Measurements from ENCODE around the gene TFEC. TPM values are rescaled to one million over a fixed set of nuclear protein-coding genes. Genes with fewer than 3 reads are reported as not detected.
"Not testable (repeated sequence)": the region's sequence is repeated elsewhere in the genome, so short reads cannot be mapped to it uniquely, and the experiment has no call there.

Gene TFEC
- total RNA-seq, 2 experiments from 2014 or later: 0.14 to 0.16 TPM

GRCh38 chr7:115929736-115930135 is 100.8 kb downstream of the TFEC start:
- H3K4me3 Mint-ChIP-seq, H3K27me3 Mint-ChIP-seq, H3K9me3 Mint-ChIP-seq, H3K27ac Mint-ChIP-seq, H3K4me1 Mint-ChIP-seq, H3K36me3 Mint-ChIP-seq, DNase-seq: not testable (repeated sequence)

GRCh38 chr7:115924411-115924810 is 106.2 kb downstream of the TFEC start:
- no peak for DNase-seq
- no peaks in the 10 kb centered on the region for H3K4me1 Mint-ChIP-seq
- H3K9me3 Mint-ChIP-seq: no peaks in the 10 kb centered on the region
- H3K27me3 Mint-ChIP-seq: no peaks in the 10 kb centered on the region
- H3K27ac Mint-ChIP-seq: no peak overlapping the region
- H3K4me3 Mint-ChIP-seq: no peak overlapping the region
- no peaks in the 10 kb centered on the region for H3K36me3 Mint-ChIP-seq

GRCh38 chr7:115920367-115920766 is 110.2 kb downstream of the TFEC start:
- Mint-ChIP-seq H3K4me3 (no peak overlapping the region), H3K4me1 (no peaks in the 10 kb centered on the region), H3K9me3 (no peaks in the 10 kb centered on the region), H3K27me3 (no peaks in the 10 kb centered on the region), H3K27ac (no peak overlapping the region), H3K36me3 (no peaks in the 10 kb centered on the region)
- no peak for DNase-seq

- H3K4me3 Mint-ChIP-seq: no peak overlapping the region
- H3K27me3 Mint-ChIP-seq: no peaks in the 10 kb centered on the region
- no peaks in the 10 kb centered on the region for H3K9me3 Mint-ChIP-seq
- no peaks in the 10 kb centered on the region for H3K36me3 Mint-ChIP-seq
- DNase-seq: no peak
- no peaks in the 10 kb centered on the region for H3K4me1 Mint-ChIP-seq
- no peak overlapping the region for H3K27ac Mint-ChIP-seq
Observed at GRCh38 chr7:115914951-115915350, 115.6 kb downstream of the TFEC start.

GRCh38 chr7:115911465-115911864 is 119.1 kb downstream of the TFEC start:
- no peak for DNase-seq
- H3K4me1 Mint-ChIP-seq: no peaks in the 10 kb centered on the region
- H3K4me3 Mint-ChIP-seq: no peak overlapping the region
- H3K36me3 Mint-ChIP-seq: no peaks in the 10 kb centered on the region
- no peak overlapping the region for H3K27ac Mint-ChIP-seq
- no peaks in the 10 kb centered on the region for H3K27me3 Mint-ChIP-seq
- no peaks in the 10 kb centered on the region for H3K9me3 Mint-ChIP-seq

GRCh38 chr7:115910541-115911164 is 119.9 kb downstream of the TFEC start:
- no peak for DNase-seq
- Mint-ChIP-seq H3K27me3 (no peaks in the 10 kb centered on the region), H3K9me3 (no peaks in the 10 kb centered on the region), H3K36me3 (no peaks in the 10 kb centered on the region), H3K27ac (no peak overlapping the region), H3K4me1 (no peaks in the 10 kb centered on the region), H3K4me3 (no peak overlapping the region)

- Mint-ChIP-seq H3K36me3 (no peaks in the 10 kb centered on the region), H3K27me3 (no peaks in the 10 kb centered on the region), H3K4me1 (no peaks in the 10 kb centered on the region), H3K9me3 (no peaks in the 10 kb centered on the region), H3K4me3 (no peak overlapping the region), H3K27ac (no peak overlapping the region)
- DNase-seq: no peak
Observed at GRCh38 chr7:115906731-115907130, 123.8 kb downstream of the TFEC start.

- DNase-seq: no peak
- Mint-ChIP-seq H3K4me3 (no peak overlapping the region), H3K27ac (no peak overlapping the region), H3K4me1 (no peaks in the 10 kb centered on the region), H3K27me3 (no peaks in the 10 kb centered on the region), H3K9me3 (peaks cover 8% of the 10 kb centered on the region), H3K36me3 (no peaks in the 10 kb centered on the region)
Observed at GRCh38 chr7:115889669-115889984, 140.9 kb downstream of the TFEC start.

- H3K27ac Mint-ChIP-seq: no peak overlapping the region
- H3K9me3 Mint-ChIP-seq: peaks cover 8% of the 10 kb centered on the region
- no peaks in the 10 kb centered on the region for H3K4me1 Mint-ChIP-seq
- H3K27me3 Mint-ChIP-seq: no peaks in the 10 kb centered on the region
- H3K36me3 Mint-ChIP-seq: no peaks in the 10 kb centered on the region
- H3K4me3 Mint-ChIP-seq: no peak overlapping the region
- no peak for DNase-seq
Observed at GRCh38 chr7:115888981-115889668, 141.4 kb downstream of the TFEC start.

GRCh38 chr7:115885550-115885949 is 145.0 kb downstream of the TFEC start:
- no peak overlapping the region for H3K27ac Mint-ChIP-seq
- H3K27me3 Mint-ChIP-seq: no peaks in the 10 kb centered on the region
- DNase-seq: no peak
- no peaks in the 10 kb centered on the region for H3K4me1 Mint-ChIP-seq
- H3K4me3 Mint-ChIP-seq: no peak overlapping the region
- peaks cover 8% of the 10 kb centered on the region for H3K9me3 Mint-ChIP-seq
- H3K36me3 Mint-ChIP-seq: no peaks in the 10 kb centered on the region

Other genes starting within 250 kb of the TFEC start
- 10 to 100 TPM; 75.0 to 78.4 TPM for gene TES, start 179.8 kb upstream of the TFEC start, total RNA-seq

All from activated naive CD8-positive, alpha-beta T cell treated with anti-CD3 and anti-CD28 coated beads for 36 hours (primary cell).